ENCODE results near the gene SRXN1. TPM values are rescaled to one million over a fixed set of nuclear protein-coding genes. Genes with fewer than 3 reads are reported as not detected.

The SRXN1 gene
- total RNA-seq, 4 donors from 2014 or later = 54.3 to 212 (median 135) TPM

GRCh38 chr20:620246-620645 is 32.8 kb downstream of the SRXN1 start:
- H3K27me3 ChIP-seq = no peaks in the 10 kb centered on the region
- 29 to 41% methylated on average over 7 of the region's 7 CpGs for WGBS, 2 donors
- no peak overlapping the region for H3K27ac ChIP-seq

GRCh38 chr20:618980-619379 is 34.0 kb downstream of the SRXN1 start:
- Histone ChIP-seq H3K36me3 (no peaks in the 10 kb centered on the region), H3K9me3 (no peaks in the 10 kb centered on the region), H3K4me1 (no peaks in the 10 kb centered on the region), H3K27ac (no peak overlapping the region), H3K27me3 (no peaks in the 10 kb centered on the region), H3K4me3 (replicated peaks in 1 of 3) (no peak overlapping the region)
- intact Hi-C loops (cut with DNase I) = no loop called here
- 80% methylated on average over 5 of the region's 5 CpGs for WGBS, 2 donors
- TF ChIP-seq, protein P1, sequence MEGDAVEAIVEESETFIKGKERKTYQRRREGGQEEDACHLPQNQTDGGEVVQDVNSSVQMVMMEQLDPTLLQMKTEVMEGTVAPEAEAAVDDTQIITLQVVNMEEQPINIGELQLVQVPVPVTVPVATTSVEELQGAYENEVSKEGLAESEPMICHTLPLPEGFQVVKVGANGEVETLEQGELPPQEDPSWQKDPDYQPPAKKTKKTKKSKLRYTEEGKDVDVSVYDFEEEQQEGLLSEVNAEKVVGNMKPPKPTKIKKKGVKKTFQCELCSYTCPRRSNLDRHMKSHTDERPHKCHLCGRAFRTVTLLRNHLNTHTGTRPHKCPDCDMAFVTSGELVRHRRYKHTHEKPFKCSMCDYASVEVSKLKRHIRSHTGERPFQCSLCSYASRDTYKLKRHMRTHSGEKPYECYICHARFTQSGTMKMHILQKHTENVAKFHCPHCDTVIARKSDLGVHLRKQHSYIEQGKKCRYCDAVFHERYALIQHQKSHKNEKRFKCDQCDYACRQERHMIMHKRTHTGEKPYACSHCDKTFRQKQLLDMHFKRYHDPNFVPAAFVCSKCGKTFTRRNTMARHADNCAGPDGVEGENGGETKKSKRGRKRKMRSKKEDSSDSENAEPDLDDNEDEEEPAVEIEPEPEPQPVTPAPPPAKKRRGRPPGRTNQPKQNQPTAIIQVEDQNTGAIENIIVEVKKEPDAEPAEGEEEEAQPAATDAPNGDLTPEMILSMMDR (IDR thresholded peaks at IDR 0.05) = no peak
- no peak for TF ChIP-seq POLR2A (IDR thresholded peaks at IDR 0.05)
- no peak for DNase-seq

More at GRCh38 chr20:620246-620645, 32.8 kb downstream of the SRXN1 start:
- H3K4me1 ChIP-seq = no peaks in the 10 kb centered on the region
- no peak for DNase-seq
- no peaks in the 10 kb centered on the region for H3K9me3 ChIP-seq
- TF ChIP-seq POLR2A (IDR thresholded peaks at IDR 0.05) = no peak
- TF ChIP-seq, protein P1 (IDR thresholded peaks at IDR 0.05) = no peak
- H3K36me3 ChIP-seq = no peaks in the 10 kb centered on the region
- intact Hi-C loops (cut with DNase I) = no loop called here
- no peak overlapping the region for H3K4me3 ChIP-seq (replicated peaks in 1 of 3)

DNA sequence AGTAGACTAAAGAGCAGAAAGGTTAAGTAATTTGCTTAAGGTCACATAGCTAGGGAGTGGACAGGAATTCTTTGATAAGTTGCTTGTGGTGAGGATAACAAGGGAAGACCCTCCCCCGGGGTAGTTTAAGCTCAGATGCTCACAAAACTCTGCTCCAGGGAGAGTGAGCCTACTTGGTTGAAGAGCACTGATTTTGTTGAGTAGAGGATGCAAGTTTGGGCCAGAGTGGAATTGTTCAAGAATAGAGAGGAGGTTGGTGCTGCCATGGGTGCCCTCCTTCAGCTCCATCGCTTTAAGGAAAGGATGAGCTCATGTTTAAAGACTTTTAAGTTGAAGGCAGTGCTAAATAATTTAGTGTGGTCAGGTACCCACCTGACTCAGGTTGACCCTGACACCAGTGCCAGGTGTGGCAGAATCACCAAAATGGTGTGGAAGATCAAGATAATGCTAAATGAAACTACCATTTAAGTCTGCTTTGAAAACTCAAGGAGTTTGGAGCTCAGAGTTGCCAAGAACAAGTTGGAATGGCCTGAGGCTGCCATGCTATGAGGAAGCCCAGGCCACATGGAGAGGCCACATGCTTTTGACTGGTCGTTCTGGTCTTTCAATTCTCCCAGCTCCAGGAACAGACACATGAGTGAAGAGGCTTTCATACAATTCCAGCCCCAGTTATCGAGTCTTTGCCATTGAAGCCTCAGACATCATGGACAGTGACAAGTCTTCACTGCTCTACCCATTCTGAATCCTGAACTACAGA is 34.9 kb downstream of the SRXN1 start:
- DNase-seq = no peak
- TF ChIP-seq POLR2A (IDR thresholded peaks at IDR 0.05) = no peak
- TF ChIP-seq, protein P1 (IDR thresholded peaks at IDR 0.05) = no peak
- Histone ChIP-seq H3K4me3 (replicated peaks in 1 of 3) (no peak overlapping the region), H3K9me3 (no peaks in the 10 kb centered on the region), H3K27ac (no peak overlapping the region), H3K27me3 (no peaks in the 10 kb centered on the region), H3K4me1 (no peaks in the 10 kb centered on the region), H3K36me3 (no peaks in the 10 kb centered on the region)
- WGBS, 2 donors = 68 to 74% methylated on average over 4 of the region's 4 CpGs
- intact Hi-C loops (cut with DNase I) = no loop called here

DNA sequence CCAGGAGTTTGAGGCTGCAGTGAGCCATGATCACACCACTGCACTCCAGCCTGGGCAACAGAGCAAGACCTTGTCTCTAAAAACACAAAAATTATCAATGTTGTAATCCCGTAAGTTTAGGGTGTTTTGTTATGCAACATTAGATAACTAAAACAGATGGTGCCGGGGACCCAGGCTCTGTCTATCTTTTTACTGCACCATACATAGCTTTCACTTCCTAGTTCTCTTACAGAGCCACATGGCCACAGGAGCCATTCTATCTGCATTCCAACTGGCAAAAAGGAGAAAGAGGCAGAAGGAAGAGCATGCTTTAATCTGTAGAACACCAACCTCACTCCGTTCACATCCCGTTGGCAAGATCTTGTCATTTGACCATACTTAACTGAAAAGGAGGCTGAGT is 37.5 kb downstream of the SRXN1 start:
- Histone ChIP-seq H3K36me3 (no peaks in the 10 kb centered on the region), H3K4me3 (replicated peaks in 1 of 3) (no peak overlapping the region), H3K27me3 (peaks cover 4% of the 10 kb centered on the region), H3K27ac (no peak overlapping the region), H3K4me1 (peaks cover 0 to 2% of the 10 kb centered on the region in 2 donors), H3K9me3 (no peaks in the 10 kb centered on the region)
- no peak for TF ChIP-seq POLR2A (IDR thresholded peaks at IDR 0.05)
- TF ChIP-seq, protein P1 (IDR thresholded peaks at IDR 0.05) = no peak
- 80 to 90% methylated on average over 4 of the region's 4 CpGs for whole genome bisulfite sequencing, 2 donors
- DNase-seq = no peak
- intact Hi-C loops (cut with DNase I) = no loop called here

DNA sequence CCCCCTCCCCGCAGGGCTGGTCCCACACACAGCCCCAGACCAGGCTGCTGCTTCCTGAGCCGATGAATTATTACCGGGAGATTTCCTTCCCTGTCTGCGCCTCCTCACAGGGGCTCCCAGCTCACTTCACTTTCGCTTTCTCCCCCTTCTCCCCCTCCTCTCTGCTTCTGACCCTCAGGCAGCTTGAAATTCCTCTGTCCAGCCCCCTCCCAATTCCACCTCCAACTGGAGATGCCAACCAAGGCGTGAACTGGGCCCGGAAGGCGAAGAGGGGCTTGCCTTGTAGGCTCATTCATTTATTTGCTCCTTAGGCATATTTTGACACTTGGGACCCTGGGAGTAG is 41.2 kb downstream of the SRXN1 start:
- 32 to 39% methylated on average over 8 of the region's 8 CpGs for WGBS, 2 donors
- intact Hi-C loops (cut with DNase I) = no loop called here
- Histone ChIP-seq H3K4me3 (replicated peaks in 1 of 3) (no peak overlapping the region), H3K4me1 (peaks cover 0 to 5% of the 10 kb centered on the region in 2 donors), H3K9me3 (no peaks in the 10 kb centered on the region), H3K36me3 (no peaks in the 10 kb centered on the region), H3K27ac (no peak overlapping the region), H3K27me3 (peaks cover 7% of the 10 kb centered on the region)
- no peak for TF ChIP-seq POLR2A (IDR thresholded peaks at IDR 0.05)
- TF ChIP-seq, protein P1 (IDR thresholded peaks at IDR 0.05) = no peak
- DNase-seq = no peak

All from thyroid gland (tissue), 4 donors.